Right ventricle myocardium inferior (tissue), 1 donor: Measurements from ENCODE around the gene CFAP20DC. TPM values are rescaled to one million over a fixed set of nuclear protein-coding genes. Genes with fewer than 3 reads are reported as not detected.

Experiments used
- ATAC-seq: fragments of 200-7000 bp; cut with Tn5 transposase; one replicate; pipeline ENCODE4 v1.9.1; 2020; ENCODE audit warnings: mild to moderate bottlenecking, moderate library complexity
- DNase-seq: peaks from one replicate; pipeline ENCODE4 v3.0.0; 2021; ENCODE audit errors: missing footprints
- intact Hi-C: fragments of 100-400 bp; cut with DNase I; formaldehyde crosslinking; loops from one replicate; pipeline ENCODE4 v1.11.0; 2022
- total RNA-seq: library from RNA; stranded (reverse); fragmentation: NEBNext Ultra II Directional; extraction: Animal tissue kit (Norgen Biotek cat#: 25700); gene quantifications from one replicate; pipeline ENCODE4 v1.2.1, GENCODE V29; 2021
- donor health status: DM: no; HTN: yes; CAD: no; lungs with severe emphysema.

Gene CFAP20DC
- total RNA-seq, 1 donor from 2014 or later = 0.22 TPM

DNA sequence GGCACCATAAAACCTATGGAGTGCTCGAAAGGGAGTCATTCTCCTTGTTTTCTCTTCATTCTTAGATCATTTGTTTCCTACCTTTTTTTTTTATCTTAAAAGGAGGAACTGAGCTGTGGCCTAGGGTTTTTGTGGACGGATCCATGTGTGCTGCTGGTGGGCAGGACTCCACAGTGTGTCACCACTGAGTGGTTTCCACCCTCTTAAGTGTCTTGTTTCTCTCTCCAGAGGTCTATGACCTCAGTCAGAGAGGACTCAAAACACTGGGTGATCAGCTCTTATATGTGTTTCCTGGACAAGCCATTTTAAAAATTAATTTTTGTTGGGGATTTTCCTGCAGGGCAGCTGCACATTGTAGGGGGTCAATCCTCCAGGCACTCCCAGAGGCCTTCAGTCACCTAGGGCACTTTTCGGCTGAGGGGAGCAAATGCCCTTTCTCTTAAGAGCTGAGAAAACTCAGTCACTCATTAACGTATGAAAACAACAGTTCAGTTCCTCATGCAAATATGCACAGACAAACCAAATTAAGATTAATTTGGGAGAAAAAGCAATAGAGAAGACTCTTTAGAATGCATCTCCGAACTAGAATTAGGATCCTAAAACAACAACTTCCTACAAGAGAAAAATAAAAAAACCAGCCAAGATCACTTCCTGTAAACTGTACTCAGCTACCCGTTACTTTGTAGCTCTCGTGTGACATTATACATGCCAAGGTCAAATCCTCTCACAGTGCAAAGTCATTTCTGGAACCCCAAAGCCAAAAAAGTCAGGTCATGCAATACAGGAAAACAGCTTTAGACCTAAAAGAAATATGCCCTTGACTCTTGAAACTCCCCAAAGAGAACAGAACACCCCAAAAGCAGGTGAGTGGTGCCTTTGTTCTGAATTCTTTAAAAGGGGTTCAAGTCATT, 355.6 kb downstream of the CFAP20DC start:
- DNase-seq (no peak), ATAC-seq (no peak)
- intact Hi-C loops = no loop called here

DNA sequence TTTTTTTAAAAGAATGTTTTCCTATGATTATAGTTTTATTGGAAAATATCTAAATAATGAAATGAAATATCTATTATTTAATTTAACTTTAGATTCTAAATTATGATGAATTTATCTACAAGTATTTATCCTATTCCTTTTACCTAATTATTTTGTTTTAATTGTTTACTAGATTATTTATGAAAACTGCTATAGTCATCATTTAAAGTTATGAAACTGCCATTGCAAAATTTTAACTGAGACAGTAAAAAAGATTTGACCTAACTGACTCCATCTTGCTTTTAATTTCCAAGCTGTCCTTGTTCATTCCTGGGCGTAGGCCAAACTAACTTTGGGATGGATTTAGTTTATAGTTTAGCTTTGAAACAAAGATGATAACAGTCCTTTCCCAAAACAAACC, 357.3 kb downstream of the CFAP20DC start:
- no peak for DNase-seq

More for the DNA sequence above, 357.3 kb downstream of the CFAP20DC start:
- ATAC-seq = no peak
- intact Hi-C loops = no loop called here
